Skeletal muscle satellite cell (primary cell): ENCODE measurements around the gene MYORG. TPM values are rescaled to one million over a fixed set of nuclear protein-coding genes. Genes with fewer than 3 reads are reported as not detected.

Experiments
- H3K27me3 ChIP-seq: 2 replicates; pipeline ENCODE4 v1.7.0; 2013; ENCODE audit warnings: low read length; ENCODE audit not compliant: control insufficient read depth, insufficient read depth
- H3K36me3 ChIP-seq: 2 replicates; pipeline ENCODE4 v1.7.0; 2013; ENCODE audit warnings: mild to moderate bottlenecking, control low read depth, low read length; ENCODE audit not compliant: insufficient read depth
- H3K4me1 ChIP-seq: 2 replicates; pipeline ENCODE4 v1.7.0; 2013; ENCODE audit warnings: low read length; ENCODE audit not compliant: control insufficient read depth, insufficient read depth
- H3K4me2 ChIP-seq: 2 replicates; pipeline ENCODE4 v1.7.0; 2013; ENCODE audit warnings: mild to moderate bottlenecking, low read length
- H3K4me3 ChIP-seq: 2 replicates; pipeline ENCODE4 v1.7.0; 2013; ENCODE audit warnings: low read length
- H3K9ac ChIP-seq: 2 replicates; pipeline ENCODE4 v1.7.0; 2013; ENCODE audit warnings: mild to moderate bottlenecking, low read depth, low read length, moderate library complexity
- H3K9me3 ChIP-seq: replicated peaks from 2 replicates; pipeline ENCODE4 v1.7.0; 2013; ENCODE audit warnings: mild to moderate bottlenecking, control low read depth, low read length
- total RNA-seq: library from RNA; depleted of rRNA; stranded (reverse); fragments of >200 nt; gene quantifications from 2 replicates; pipeline ENCODE4 v1.2.3, GENCODE V29; 2012; rRNA removed

Gene MYORG
- total RNA-seq = 1.5 and 1.7 TPM in 2 replicates

DNA sequence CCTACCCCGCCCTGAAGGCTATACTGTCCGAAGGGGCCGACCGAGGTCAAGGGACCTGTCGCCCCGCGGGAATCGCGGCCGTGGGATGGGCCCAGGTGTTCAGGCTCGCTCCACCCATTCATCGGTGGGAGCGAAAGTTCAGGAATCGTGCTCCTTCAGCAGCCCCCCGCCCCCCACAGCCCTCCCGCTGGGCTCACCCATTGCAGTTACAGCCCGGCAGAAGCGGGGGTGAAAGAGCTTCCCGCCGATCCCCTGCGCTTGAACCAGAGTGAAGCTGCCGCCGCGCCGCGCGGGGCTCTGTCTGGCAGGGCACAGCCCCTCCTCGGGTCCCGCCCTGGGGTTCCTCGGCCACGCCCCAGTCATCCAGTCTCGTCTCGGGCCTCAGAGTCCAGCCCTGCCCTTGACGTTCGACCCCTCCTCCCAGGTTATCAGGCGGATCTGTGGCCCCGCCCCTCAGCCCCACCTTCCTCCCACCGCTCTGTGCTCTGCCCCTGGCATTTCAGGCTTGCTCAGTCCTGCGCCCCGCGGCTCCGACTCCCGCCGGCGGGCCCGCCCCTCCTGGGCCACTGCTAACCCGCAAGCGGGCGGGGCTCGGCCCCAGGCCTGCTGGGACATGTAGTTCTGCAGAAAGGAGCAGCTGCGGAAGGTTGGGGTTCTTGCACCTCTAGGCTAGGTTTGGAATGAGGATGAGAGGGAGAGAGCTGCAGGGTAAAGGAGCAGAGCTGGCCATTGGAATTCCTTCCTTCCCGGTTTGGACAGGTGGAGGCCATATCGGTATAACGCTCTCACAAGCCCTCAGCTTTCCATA lies at the start of gene MYORG:
Gene MYORG, minus strand, starts transcription at position 303 of the 808 bp plus-strand sequence. CDS start 3,955 bp downstream, outside the sequence.
- Histone ChIP-seq H3K4me2 (peak within 1 kb of the TSS; percentile 98), H3K9ac (peak within 1 kb of the TSS; percentile 74), H3K4me3 (peak within 1 kb of the TSS; percentile 78), H3K27me3 (no peaks in the 10 kb centered on the region), H3K4me1 (peaks cover 27% of the 10 kb centered on the region), H3K36me3 (peaks cover under 1% of the 10 kb centered on the region), H3K9me3 (no peaks in the 10 kb centered on the region)

DNA sequence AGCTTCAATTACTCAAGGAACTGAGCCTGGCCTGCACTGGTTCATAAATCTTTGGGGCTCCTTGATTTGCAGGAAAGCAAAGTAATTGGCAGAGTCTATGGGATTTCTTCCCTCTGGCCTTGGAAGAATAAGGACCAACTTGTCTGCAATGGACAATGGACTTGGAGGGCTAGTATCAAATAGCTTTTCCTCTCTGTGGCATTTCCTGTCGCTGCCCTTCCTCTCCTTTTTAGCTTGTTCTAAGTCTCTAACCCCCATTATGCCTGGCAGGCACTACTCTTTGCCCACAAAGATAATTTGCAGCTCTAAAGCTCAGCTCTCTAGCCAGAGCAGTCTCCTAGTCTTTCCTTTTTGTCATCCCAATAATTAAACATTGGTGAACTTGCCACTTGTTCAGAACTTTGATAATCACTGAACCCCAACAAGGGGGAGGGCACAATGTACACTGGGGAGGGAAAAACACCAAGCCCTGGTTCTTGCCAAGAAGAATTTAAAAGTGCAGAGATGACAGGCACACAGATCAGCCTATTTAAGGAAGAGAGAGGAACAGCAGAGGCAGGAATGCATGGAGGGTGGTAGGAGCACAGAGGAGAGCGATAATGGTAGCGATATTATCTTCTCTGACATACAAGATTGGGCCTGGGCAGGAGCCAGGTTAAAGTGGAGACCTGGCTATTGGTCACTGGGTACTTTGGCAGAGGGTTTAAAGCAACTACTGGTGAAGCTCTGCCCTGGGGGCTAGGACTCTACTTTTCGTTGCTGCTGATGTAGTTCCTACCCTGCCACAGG lies 43.2 kb upstream of the MYORG start:
- Histone ChIP-seq H3K9me3 (no peaks in the 10 kb centered on the region), H3K4me3 (no peak overlapping the region), H3K9ac (no peak overlapping the region), H3K4me2 (no peak overlapping the region), H3K27me3 (no peaks in the 10 kb centered on the region), H3K36me3 (no peaks in the 10 kb centered on the region), H3K4me1 (no peaks in the 10 kb centered on the region)

- Histone ChIP-seq H3K4me1 (no peaks in the 10 kb centered on the region), H3K27me3 (no peaks in the 10 kb centered on the region), H3K36me3 (no peaks in the 10 kb centered on the region), H3K9me3 (no peaks in the 10 kb centered on the region), H3K4me2 (no peak overlapping the region), H3K4me3 (no peak overlapping the region), H3K9ac (no peak overlapping the region)
Observed at GRCh38 chr9:34417734-34418133, 41.0 kb upstream of the MYORG start.

GRCh38 chr9:34413231-34413852 lies 36.6 kb upstream of the MYORG start:
- Histone ChIP-seq H3K27me3 (no peaks in the 10 kb centered on the region), H3K4me1 (no peaks in the 10 kb centered on the region), H3K4me3 (no peak overlapping the region), H3K4me2 (no peak overlapping the region), H3K9ac (no peak overlapping the region), H3K9me3 (no peaks in the 10 kb centered on the region), H3K36me3 (no peaks in the 10 kb centered on the region)

- no peak overlapping the region for H3K4me2 ChIP-seq
- H3K9me3 ChIP-seq = no peaks in the 10 kb centered on the region
- no peaks in the 10 kb centered on the region for H3K4me1 ChIP-seq
- no peaks in the 10 kb centered on the region for H3K27me3 ChIP-seq
- H3K36me3 ChIP-seq = no peaks in the 10 kb centered on the region
- no peak overlapping the region for H3K4me3 ChIP-seq
- no peak overlapping the region for H3K9ac ChIP-seq
Observed at GRCh38 chr9:34412336-34412735, 35.6 kb upstream of the MYORG start.

- Histone ChIP-seq H3K4me3 (no peak overlapping the region), H3K9me3 (no peaks in the 10 kb centered on the region), H3K9ac (no peak overlapping the region), H3K4me1 (no peaks in the 10 kb centered on the region), H3K36me3 (peaks cover 4% of the 10 kb centered on the region), H3K4me2 (no peak overlapping the region), H3K27me3 (no peaks in the 10 kb centered on the region)
Observed at GRCh38 chr9:34409154-34409553, 32.5 kb upstream of the MYORG start.

GRCh38 chr9:34408173-34408572 lies 31.5 kb upstream of the MYORG start:
- H3K4me1 ChIP-seq = no peaks in the 10 kb centered on the region
- H3K36me3 ChIP-seq = peaks cover 5% of the 10 kb centered on the region
- no peak overlapping the region for H3K9ac ChIP-seq
- H3K4me2 ChIP-seq = no peak overlapping the region
- H3K9me3 ChIP-seq = no peaks in the 10 kb centered on the region
- no peak overlapping the region for H3K4me3 ChIP-seq
- H3K27me3 ChIP-seq = no peaks in the 10 kb centered on the region

DNA sequence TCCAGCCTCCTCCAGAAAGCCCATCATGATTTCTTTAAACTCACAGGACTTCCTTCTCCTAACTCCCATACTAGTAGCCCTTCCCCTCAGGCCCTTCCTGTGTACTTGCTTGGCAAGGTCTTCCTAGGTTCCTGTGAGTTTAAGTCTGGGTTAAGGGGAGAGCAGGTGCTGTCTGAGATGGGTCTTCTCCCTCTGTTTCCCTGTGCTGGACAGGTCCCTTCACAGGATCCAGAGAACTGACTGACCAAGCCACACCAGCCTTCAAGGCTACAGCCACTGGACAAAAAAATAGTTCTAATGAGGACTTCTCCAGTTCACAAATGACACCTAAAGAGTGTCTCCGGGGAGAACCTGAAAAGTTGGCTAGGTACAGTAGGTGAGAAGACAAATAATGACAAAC lies 29.5 kb upstream of the MYORG start:
- H3K36me3 ChIP-seq = peaks cover 24% of the 10 kb centered on the region
- H3K4me2 ChIP-seq = no peak overlapping the region
- no peak overlapping the region for H3K9ac ChIP-seq
- H3K9me3 ChIP-seq = no peaks in the 10 kb centered on the region
- H3K27me3 ChIP-seq = no peaks in the 10 kb centered on the region
- H3K4me1 ChIP-seq = no peaks in the 10 kb centered on the region
- no peak overlapping the region for H3K4me3 ChIP-seq

- no peaks in the 10 kb centered on the region for H3K4me1 ChIP-seq
- no peaks in the 10 kb centered on the region for H3K9me3 ChIP-seq
- H3K36me3 ChIP-seq = peaks cover 25% of the 10 kb centered on the region
- H3K27me3 ChIP-seq = no peaks in the 10 kb centered on the region
- H3K9ac ChIP-seq = no peak overlapping the region
- no peak overlapping the region for H3K4me3 ChIP-seq
- H3K4me2 ChIP-seq = no peak overlapping the region
Observed at GRCh38 chr9:34405719-34406118, 29.0 kb upstream of the MYORG start.

GRCh38 chr9:34403554-34404380 lies 27.1 kb upstream of the MYORG start:
- no peak overlapping the region for H3K4me2 ChIP-seq
- no peak overlapping the region for H3K9ac ChIP-seq
- H3K9me3 ChIP-seq = no peaks in the 10 kb centered on the region
- H3K27me3 ChIP-seq = no peaks in the 10 kb centered on the region
- no peaks in the 10 kb centered on the region for H3K4me1 ChIP-seq
- peaks cover 43% of the 10 kb centered on the region for H3K36me3 ChIP-seq
- no peak overlapping the region for H3K4me3 ChIP-seq
